Pons (tissue), 1 donor: Measurements from ENCODE around the gene REN.

Experiments
- DNase-seq: peaks from one replicate; pipeline ENCODE4 v3.0.0-alpha.2; 2016; ENCODE audit warnings: low spot score

Gene REN

GRCh38 chr1:204131978-204132377, 34.2 kb downstream of the REN start:
- no peak for DNase-seq

GRCh38 chr1:204130981-204131892, 34.9 kb downstream of the REN start:
- DNase-seq, result no peak

- DNase-seq, result no peak
Measured at GRCh38 chr1:204130178-204130577, 36.0 kb downstream of the REN start.

DNA sequence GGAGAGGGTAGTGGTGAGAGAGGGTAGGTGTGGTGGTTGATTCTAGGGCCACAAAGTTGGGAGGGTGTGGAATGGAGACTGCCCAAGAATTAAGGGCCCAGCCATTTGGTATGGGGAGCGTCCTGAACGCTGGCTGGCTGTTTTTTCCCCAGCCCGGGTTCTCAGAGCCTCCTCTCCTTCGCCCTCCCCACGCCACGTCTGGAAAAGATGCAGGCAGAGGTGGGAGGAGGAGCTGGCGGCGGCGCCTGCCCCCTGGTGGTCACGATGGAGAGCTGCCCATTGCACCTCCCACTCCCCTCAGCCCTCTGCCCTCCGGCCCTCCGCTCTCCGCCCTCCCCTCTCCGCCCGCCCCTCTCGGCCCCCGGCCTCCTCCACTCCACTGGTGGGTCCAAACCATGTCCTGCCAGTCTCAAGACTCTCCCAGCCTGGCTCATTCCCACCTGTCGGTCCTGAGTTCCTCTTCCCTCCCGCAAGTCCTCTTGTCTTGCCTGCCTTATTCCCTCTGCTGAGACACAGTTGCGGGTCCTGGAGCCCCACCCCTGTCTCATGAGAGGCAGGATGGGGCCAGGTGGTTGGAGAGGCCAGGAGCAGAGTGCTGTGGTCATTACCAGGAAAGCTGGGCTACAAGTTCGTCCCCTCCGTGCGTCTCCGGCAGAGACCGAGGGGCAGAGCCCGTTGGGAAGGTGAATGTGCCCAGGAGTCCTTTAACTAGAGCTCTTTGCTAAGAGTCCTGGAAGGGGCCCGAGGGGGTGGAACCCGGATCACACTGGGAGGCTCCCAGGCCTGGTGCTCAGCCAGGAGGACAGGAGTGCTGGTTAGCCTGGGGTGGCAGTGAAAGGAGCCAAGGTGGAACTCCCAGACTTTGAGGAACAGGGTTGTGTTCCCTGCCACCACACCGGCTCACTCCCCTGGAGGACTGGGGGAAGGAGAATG, 36.9 kb downstream of the REN start:
- DNase-seq, result peak; percentile 39

GRCh38 chr1:204128464-204128963, 37.6 kb downstream of the REN start:
- no peak for DNase-seq

DNA sequence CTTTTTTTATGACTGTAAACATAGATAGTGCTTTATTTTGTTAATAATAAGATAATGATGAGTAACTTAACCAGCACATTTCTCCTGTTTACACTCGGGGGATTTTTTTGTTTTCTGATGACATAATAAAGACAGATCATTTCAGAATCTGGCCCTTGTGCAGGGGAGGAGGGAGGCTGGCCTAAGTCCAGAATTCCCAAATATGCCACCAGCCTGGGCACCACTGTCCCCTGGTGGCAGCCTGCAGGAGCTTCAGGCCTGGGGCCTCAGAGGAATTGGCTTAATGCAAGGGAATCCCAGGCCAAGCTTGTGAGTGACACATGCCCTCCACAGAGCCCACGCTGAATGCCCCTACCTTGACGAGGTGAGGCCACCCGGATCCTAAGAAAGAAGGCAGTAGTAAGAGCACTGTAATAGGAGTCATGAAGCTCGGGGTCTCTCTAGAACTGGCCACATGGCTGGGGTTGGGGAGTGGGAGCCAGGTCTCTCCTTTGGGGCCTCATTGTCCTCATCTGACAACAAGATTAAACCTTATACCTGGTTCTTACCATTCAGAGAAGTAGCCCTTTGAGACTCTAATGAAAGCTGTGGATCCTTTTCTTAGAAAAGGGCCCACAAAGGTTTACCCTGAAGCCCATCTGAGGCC, 38.4 kb downstream of the REN start:
- peak; percentile 71 for DNase-seq

DNA sequence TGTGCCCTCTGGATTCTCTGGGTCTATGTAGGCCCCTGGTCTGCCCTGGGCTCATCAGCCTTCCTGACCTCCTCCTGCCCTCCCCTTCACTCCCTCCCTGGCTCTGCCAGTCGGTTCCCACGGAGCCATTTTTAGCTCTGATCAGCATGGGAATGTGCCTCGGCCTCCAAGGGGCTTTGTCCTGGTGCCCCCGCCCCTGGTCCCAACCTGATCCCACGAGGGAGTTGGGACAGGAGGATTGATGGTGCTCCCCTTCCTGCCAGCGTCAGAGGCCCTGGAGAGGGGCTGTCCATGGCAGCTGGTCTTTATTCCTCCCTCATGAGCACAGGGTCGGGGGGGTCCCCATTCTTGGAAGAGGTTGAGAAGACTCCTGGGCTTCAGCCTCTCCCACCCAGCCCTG, 39.2 kb downstream of the REN start:
- no peak for DNase-seq

GRCh38 chr1:204126386-204126785, 39.8 kb downstream of the REN start:
- DNase-seq, result no peak

- no peak for DNase-seq
Measured at GRCh38 chr1:204125759-204126351, 40.3 kb downstream of the REN start.

DNA sequence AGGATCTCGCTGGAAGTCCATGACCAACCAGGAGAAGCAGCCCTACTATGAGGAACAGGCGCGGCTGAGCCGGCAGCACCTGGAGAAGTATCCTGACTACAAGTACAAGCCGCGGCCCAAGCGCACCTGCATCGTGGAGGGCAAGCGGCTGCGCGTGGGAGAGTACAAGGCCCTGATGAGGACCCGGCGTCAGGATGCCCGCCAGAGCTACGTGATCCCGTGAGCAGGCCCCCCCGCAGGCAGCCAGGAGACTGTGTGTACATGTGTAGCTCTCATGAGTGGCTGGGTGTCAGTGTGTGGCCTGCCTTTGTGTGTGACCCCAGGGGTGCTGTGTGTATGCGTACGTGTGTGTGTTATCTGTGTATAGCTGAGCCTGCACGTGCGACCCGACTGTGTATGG, 41.5 kb downstream of the REN start:
- DNase-seq, result no peak

- DNase-seq, result no peak
Measured at GRCh38 chr1:204123376-204123775, 42.8 kb downstream of the REN start.

DNA sequence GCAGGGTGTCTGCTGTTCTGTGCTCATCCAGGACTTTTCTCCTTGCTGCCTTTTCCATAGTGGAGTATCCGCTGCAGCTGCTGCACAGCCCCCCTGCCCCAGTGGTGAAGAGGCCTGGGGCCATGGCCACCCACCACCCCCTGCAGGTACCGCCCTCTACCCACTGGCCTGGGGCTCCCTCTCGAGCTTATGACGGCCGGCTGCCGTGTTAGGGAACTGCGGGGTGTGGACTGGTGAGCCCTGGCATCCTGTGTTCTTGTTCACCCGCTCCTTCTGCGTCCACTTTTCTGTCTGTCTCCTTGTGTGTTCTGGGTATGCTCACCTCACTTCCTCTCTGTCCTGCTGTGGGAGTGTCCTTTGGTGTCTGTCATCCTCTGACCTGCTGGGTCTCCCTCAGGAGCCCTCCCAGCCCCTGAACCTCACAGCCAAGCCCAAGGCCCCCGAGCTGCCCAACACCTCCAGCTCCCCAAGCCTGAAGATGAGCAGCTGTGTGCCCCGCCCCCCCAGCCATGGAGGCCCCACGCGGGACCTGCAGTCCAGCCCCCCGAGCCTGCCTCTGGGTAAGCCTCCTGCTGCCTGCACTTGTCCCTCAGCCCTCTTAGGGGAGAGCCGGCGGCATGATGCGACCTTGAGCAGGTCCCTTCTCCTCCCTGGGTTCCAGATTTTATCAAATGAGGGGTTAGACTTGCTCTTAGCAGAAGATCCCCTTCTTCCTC, 44.1 kb downstream of the REN start:
- no peak for DNase-seq

DNA sequence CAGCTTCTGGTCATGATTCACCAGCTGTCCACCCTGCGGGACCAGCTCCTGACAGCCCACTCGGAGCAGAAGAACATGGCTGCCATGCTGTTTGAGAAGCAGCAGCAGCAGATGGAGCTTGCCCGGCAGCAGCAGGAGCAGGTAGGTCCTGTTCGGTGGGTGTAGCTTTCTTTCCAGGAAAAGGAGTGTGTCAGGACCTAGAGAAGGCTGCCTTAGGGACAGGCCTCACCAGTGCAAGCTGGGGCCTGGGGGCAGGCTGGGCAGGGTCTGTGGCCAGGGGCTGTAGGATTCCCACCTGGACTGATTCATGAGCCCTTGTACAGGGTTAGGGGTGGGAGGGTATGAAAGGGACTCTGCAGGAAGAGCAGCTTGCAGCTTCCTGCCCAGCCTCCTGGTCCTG, 49.6 kb downstream of the REN start:
- no peak for DNase-seq

DNA sequence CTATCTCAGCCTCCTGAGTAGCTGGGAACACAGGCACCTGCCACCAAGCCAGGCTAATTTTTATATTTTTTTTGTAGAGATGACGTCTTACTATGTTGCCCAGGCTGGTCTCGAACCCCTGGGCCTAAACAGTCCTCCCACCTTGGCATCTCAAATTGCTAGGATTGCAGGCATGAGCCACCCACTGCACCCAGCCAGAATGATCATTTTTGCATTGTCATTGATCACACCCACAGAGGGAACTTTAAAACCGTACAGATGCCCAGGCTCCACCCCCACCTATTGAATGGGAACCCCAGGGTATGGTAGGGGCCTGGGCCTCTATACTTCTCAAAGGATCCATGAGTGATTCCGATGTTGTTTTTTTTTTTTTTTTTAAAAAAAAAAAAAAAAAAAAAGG, 51.0 kb downstream of the REN start:
- no peak for DNase-seq

DNA sequence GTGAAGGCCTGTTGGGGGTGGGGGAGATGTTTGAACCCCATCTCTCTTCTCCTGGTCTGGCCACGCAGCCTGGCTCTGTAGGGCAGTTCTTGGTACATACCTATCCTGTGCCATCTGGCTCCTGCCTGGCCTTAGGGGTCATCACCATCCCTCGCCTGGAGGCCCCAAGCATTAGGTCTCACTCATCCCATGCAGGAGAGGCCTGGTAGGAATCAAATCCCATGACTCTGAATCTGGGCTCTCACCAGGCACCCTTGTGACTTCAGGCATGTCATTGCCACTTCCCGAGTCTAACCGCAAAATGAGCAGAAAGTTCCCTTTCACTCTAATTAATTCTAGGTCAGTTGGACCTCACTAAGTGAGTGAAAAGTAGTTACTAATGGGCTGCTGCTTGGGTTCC, 51.5 kb downstream of the REN start:
- no peak for DNase-seq

DNA sequence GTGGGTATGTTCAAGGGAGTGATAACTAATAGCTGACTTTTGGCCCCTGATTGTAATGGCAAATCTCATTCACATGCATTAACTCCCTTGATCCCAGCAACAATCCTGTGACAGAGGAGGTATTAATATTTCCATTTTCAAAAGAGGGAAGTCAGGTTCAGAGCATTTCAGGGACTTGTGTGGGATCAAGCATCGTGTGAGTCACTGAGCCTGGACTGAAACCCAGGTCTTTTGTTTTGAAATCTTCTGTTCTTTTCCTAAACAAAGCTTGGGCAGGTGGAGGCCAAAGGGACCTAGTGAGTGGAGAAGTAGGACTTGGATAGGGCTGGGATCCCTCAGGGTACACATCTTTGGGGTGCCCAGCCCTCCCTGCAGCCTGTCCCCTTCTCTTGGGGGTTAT, 52.2 kb downstream of the REN start:
- no peak for DNase-seq

DNA sequence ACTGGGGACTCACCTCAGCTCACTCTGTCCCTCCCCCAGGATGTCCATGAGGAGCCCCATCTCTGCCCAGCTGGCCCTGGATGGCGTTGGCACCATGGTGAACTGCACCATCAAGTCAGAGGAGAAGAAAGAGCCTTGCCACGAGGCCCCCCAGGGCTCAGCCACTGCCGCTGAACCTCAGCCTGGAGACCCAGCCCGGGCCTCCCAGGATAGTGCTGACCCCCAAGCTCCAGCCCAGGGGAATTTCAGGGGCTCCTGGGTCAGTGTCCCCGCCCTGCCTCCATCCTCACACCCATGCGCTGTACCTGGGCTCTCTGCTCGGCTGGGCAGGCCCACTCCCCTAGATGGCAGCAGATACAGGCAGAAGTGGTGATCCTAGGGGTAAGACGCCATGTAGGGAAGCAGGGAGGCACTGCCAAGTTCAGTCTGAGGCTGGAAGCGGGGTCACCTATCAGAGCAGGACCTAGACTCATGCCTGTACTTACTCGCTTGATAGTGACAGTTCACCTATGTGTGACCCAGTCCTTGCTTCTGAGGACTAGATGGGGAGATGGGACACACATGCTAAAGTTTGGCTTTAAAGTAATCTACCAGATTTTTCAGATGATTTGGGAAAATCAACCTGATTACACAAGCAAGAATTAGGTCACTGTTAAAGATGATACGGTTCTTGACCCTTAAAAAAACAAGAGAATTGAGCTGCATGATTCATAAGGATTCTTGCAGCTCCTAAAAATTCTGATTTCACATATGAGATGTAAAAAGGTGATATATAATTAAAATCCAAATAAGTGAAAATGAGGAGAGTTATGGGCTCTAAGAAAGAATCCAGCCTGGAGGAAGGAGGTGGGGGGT, 53.0 kb downstream of the REN start:
- no peak for DNase-seq

DNA sequence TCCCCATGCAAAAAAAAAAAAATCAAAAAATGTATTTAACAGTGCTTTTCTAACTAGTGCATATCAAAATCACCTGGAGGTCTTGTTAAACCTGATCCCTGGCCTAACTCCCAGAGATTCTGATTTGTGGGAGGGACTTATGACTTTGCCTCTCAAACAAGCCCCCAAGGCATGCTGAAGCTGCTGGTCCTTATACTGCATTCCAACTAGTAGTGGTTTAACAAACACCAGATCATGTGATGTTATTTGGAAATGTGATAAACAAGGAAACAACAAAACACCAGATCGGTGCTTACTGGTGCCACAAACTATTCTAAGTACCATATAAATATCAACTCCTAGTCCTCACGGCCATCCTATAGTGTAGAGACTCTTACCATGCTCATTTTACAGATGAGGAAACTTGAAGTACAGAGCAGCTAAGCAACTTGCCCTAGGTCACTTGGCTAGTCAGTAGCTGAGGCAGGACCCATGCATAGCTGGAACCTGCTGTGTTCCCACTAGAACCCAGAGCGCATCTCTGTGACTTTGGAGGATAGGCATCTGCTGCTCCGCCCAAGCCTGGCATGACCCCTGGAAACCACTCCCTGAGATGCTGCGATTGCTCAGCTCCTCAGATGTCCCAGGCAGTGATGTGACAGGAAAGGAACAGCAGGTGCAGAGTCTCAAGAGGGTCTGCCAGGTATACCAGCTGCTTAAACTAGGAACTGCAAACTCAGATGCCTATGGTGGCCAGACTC, 55.1 kb downstream of the REN start:
- no peak for DNase-seq

GRCh38 chr1:204108312-204109141, 57.6 kb downstream of the REN start:
- peak; percentile 78 for DNase-seq
